Fibroblast of villous mesenchyme (primary cell): ENCODE data around the gene TRAF3IP3. TPM values are rescaled to one million over a fixed set of nuclear protein-coding genes. Genes with fewer than 3 reads are reported as not detected.

Experiments used
- DNase-seq: peaks from one replicate; pipeline ENCODE4 v3.0.0-alpha.2; 2010; ENCODE audit warnings: low read depth
- H3K4me3 ChIP-seq: 2 replicates; pipeline ENCODE4 v1.5.1; 2011; ENCODE audit warnings: low read depth, mild to moderate bottlenecking, low read length
- CTCF ChIP-seq: IDR thresholded peaks from 2 replicates; pipeline ENCODE4 v1.5.1; 2012; ENCODE audit warnings: low read depth, mild to moderate bottlenecking, low read length; ENCODE audit not compliant: insufficient read depth
- total RNA-seq: library from RNA; depleted of rRNA; stranded (reverse); fragments of >200 nt; gene quantifications from 2 replicates; pipeline ENCODE4 v1.2.3, GENCODE V29; 2012

Gene TRAF3IP3
- total RNA-seq, 1 donor = not detected

DNA sequence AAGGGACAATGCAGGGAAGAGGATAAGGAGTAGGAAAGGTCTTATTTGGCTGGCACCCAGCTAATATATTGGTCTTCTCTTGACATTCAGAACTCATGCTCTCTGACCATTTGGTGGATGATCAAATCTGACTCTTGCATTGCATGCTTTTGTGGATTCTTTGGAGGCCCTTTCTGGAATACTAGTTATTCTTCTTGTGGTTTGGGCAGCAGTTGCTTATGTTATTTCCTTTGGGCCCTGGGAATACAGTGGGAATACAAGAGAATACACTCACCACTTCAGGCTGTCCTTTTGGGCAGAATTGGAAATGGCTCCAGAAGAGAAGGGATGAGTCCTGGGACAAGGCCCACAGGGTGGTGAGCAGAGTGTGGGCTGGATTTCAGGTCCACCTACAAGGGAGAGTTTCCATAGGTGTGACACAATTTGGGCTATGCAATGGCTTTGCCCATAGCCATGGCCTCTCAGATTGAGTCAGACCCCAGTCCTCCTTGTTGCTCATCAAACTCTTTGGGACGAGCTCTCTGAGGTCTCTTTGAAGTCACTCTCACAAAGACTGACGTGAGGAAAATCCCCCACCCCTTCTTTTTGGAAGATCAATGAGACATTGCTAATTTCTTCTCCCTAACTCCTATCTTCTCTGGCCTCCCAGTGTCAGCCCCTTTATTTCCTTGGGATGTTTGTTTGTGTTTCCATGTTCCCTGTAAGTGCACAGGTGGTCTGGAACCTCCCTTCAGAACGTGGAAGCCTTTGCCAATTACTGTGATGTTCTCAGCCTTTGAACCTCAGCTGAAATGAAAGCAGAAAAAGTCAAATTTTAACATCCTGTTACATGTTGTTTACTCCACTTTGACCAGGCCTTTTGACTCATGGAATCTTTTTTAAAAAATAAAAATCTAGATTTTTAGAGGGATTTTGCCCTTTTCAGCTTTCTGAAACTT, 31.8 kb upstream of the TRAF3IP3 start:
- H3K4me3 ChIP-seq = no peak overlapping the region
- no peak for DNase-seq
- TF ChIP-seq CTCF = no peak

- no peak overlapping the region for H3K4me3 ChIP-seq
- no peak for TF ChIP-seq CTCF
- no peak for DNase-seq
These were observed 28.6 kb upstream of the TRAF3IP3 start for GRCh38 chr1:209727286-209727685.

DNA sequence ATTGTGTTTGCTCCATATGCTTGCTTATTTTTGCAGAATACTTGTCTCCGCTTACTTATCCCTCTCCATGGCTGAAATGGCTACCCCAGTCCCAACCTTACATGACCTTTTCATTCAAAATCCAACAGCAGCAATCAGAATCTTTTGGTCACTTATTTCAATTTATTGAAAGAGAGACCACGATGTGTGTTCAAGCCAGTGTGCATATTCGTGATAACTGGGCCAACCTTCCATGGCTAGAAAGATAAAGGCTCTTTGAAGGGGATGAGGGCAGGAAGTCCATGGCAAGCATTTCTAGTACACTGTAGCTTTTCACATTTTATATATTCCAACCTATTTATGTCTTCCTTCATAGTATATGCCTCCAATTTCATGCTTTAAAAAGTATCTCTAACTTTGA, 28.1 kb upstream of the TRAF3IP3 start:
- DNase-seq = no peak
- TF ChIP-seq CTCF = no peak
- H3K4me3 ChIP-seq = no peak overlapping the region

DNA sequence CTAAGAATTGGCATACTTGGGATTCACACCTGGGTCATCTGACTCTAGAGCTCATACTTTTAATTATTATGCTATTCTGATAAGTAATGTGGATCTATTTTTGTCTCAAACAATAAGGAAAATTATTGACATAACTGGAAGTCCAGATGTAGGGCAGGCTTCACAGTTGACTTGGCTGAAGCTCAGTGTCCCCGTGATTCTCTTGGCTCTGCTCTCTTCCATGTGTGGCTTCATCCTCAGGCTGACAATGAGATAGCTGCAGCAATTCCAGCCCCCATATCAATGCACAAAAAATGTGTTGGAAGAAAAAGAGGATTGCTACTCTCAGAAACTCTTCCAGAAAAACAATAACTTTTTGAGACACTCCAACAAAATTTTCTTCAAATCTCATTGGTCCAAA, 27.4 kb upstream of the TRAF3IP3 start:
- no peak for DNase-seq
- no peak for TF ChIP-seq CTCF
- H3K4me3 ChIP-seq = no peak overlapping the region

- no peak for DNase-seq
- no peak for TF ChIP-seq CTCF
- no peak overlapping the region for H3K4me3 ChIP-seq
These were observed 26.4 kb upstream of the TRAF3IP3 start for GRCh38 chr1:209729436-209729835.

DNA sequence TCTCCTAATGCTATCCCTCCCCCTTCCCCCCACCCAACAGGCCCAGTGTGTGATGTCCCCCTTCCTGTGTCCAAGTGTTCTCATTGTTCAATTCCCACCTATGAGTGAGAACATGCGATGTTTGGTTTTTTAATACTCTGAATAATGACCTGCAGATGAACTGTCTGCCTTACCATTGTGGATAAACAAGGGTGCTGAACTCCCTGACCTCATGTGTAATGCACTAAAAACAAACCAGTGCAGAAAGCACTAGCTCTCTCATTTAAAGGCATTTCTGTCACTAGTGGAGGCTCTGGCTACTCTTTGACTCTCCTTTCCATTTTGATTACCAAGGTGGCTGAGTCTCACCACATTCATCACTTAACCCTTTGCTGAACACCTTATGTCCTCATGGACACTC, 23.1 kb upstream of the TRAF3IP3 start:
- no peak for DNase-seq
- TF ChIP-seq CTCF = no peak
- no peak overlapping the region for H3K4me3 ChIP-seq
